Neural cell (in vitro differentiated cells): ENCODE results near the gene PNPLA4. TPM values are rescaled to one million over a fixed set of nuclear protein-coding genes. Genes with fewer than 3 reads are reported as not detected.

Experiments used
- H2AFZ ChIP-seq: fragments of 200-600, 300-800 bp; sonication (generic), shearing (Covaris generic); 2 replicates; pipeline ENCODE4 v1.6.0; 2014; ENCODE audit warnings: low read depth, mild to moderate bottlenecking, antibody characterized with exemption, low read length, moderate library complexity
- H3F3A ChIP-seq: fragments of 200-600 bp; shearing (Covaris generic); 2 replicates; pipeline ENCODE4 v1.6.1; 2016; ENCODE audit warnings: mild to moderate bottlenecking, moderate library complexity, mixed read lengths, antibody characterized with exemption, low read length; ENCODE audit not compliant: insufficient read depth, poor library complexity, severe bottlenecking
- H3K27ac ChIP-seq: fragments of 200-600, 300-800 bp; sonication (generic), shearing (Covaris generic); 2 replicates; pipeline ENCODE4 v1.5.1; 2014; ENCODE audit warnings: mild to moderate bottlenecking, low read length, moderate library complexity
- H3K27me3 ChIP-seq: fragments of 300-800, 200-600 bp; sonication (generic), shearing (Covaris generic); 2 replicates; pipeline ENCODE4 v1.6.0; 2014; ENCODE audit warnings: mild to moderate bottlenecking, low read depth, low read length, moderate library complexity; ENCODE audit not compliant: insufficient read depth
- H3K36me3 ChIP-seq: fragments of 300-800, 200-600 bp; sonication (generic), shearing (Covaris generic); 2 replicates; pipeline ENCODE4 v1.5.1; 2014; ENCODE audit warnings: mild to moderate bottlenecking, antibody characterized with exemption, low read length, moderate library complexity; ENCODE audit not compliant: insufficient read depth
- H3K4me2 ChIP-seq: fragments of 300-800, 200-600 bp; sonication (generic), shearing (Covaris generic); 2 replicates; pipeline ENCODE4 v1.6.0; 2014; ENCODE audit warnings: mild to moderate bottlenecking, low read length
- H3K4me3 ChIP-seq: fragments of 300-800, 200-600 bp; sonication (generic), shearing (Covaris generic); 2 replicates; pipeline ENCODE4 v1.5.1; 2014; ENCODE audit warnings: mild to moderate bottlenecking, low read length, moderate library complexity
- H3K79me2 ChIP-seq: fragments of 200-600 bp; shearing (Covaris generic); replicated peaks from 2 replicates; pipeline ENCODE4 v1.6.0; 2014; ENCODE audit warnings: mild to moderate bottlenecking, low read length, moderate library complexity; ENCODE audit not compliant: insufficient read depth
- H3K9ac ChIP-seq: fragments of 300-800, 200-600 bp; sonication (generic), shearing (Covaris generic); 2 replicates; pipeline ENCODE4 v1.6.1; 2016; ENCODE audit warnings: mild to moderate bottlenecking, low read length, mixed read lengths
- H3K9me2 ChIP-seq: fragments of 200-600 bp; shearing (Covaris generic); 2 replicates; pipeline ENCODE4 v1.6.1; 2016; ENCODE audit warnings: mild to moderate bottlenecking, low read length, mixed read lengths; ENCODE audit not compliant: insufficient read depth
- H3K9me3 ChIP-seq: fragments of 200-600, 300-800 bp; sonication (generic), shearing (Covaris generic); 2 replicates; pipeline ENCODE4 v1.6.1; 2016; ENCODE audit warnings: mild to moderate bottlenecking, mixed run types, low read length, moderate library complexity, mixed read lengths
- H4K20me1 ChIP-seq: fragments of 200-600 bp; shearing (Covaris generic); 2 replicates; pipeline ENCODE4 v1.6.1; 2016; ENCODE audit warnings: mild to moderate bottlenecking, mixed run types; ENCODE audit not compliant: insufficient read depth
- CTCF ChIP-seq: fragments of 450-650 bp; IDR thresholded peaks from 2 replicates; pipeline ENCODE4 v1.5.1; 2014; ENCODE audit warnings: antibody characterized with exemption, mild to moderate bottlenecking, moderate library complexity; ENCODE audit not compliant: poor library complexity, severe bottlenecking
- EP300 ChIP-seq: fragments of 450-650 bp; conservative IDR thresholded peaks from 2 replicates; pipeline ENCODE4 v1.6.1; 2014; ENCODE audit warnings: antibody characterized with exemption, mild to moderate bottlenecking, moderate library complexity; ENCODE audit not compliant: poor library complexity, severe bottlenecking
- EZH2 ChIP-seq: fragments of 200-600, 300-800 bp; shearing (Covaris generic), sonication (generic); IDR thresholded peaks from 2 replicates; pipeline ENCODE4 v1.6.1; 2014; ENCODE audit warnings: antibody characterized with exemption, low read length, borderline replicate concordance, mild to moderate bottlenecking; ENCODE audit not compliant: insufficient read depth, poor library complexity, severe bottlenecking
- MXI1 ChIP-seq: fragments of 450-650 bp; conservative IDR thresholded peaks from 2 replicates; pipeline ENCODE4 v1.6.1; 2014; ENCODE audit warnings: antibody characterized with exemption, mild to moderate bottlenecking; ENCODE audit not compliant: poor library complexity, severe bottlenecking
- POLR2AphosphoS5 ChIP-seq: IDR thresholded peaks from 2 replicates; pipeline ENCODE4 v1.6.1; 2012
- RAD21 ChIP-seq: fragments of 450-650 bp; conservative IDR thresholded peaks from 2 replicates; pipeline ENCODE4 v1.6.1; 2014; ENCODE audit warnings: antibody characterized with exemption, mild to moderate bottlenecking, moderate library complexity
- REST ChIP-seq: IDR thresholded peaks from 2 replicates; pipeline ENCODE4 v1.6.1; 2012; ENCODE audit warnings: borderline replicate concordance
- SMC3 ChIP-seq: fragments of 450-650 bp; conservative IDR thresholded peaks from 2 replicates; pipeline ENCODE4 v1.6.1; 2014; ENCODE audit warnings: antibody characterized with exemption, mild to moderate bottlenecking, moderate library complexity; ENCODE audit not compliant: poor library complexity
- TAF1 ChIP-seq: IDR thresholded peaks from 2 replicates; pipeline ENCODE4 v1.6.1; 2012; ENCODE audit warnings: low read depth
- polyA plus RNA-seq: library from polyadenylated mRNA; depleted of rRNA; stranded (reverse); fragments of >200 nt; gene quantifications from 2 replicates; pipeline ENCODE4 v1.2.3, GENCODE V29; 2014

Gene PNPLA4
- polyA plus RNA-seq, 1 donor from 2014 or later, result 2.0 TPM

- no peaks in the 10 kb centered on the region for H3K27me3 ChIP-seq
- no peaks in the 10 kb centered on the region for H3K9me2 ChIP-seq
- H3F3A ChIP-seq, result no peaks in the 10 kb centered on the region
- no peak overlapping the region for H3K4me3 ChIP-seq
- no peaks in the 10 kb centered on the region for H3K36me3 ChIP-seq
- TF ChIP-seq SMC3 (no peak), POLR2AphosphoS5 (no peak), EP300 (no peak), RAD21 (no peak), CTCF (no peak), MXI1 (no peak), EZH2 (no peak), TAF1 (no peak), REST (no peak)
- H3K9ac ChIP-seq, result no peak overlapping the region
- no peak overlapping the region for H3K4me2 ChIP-seq
- no peaks in the 10 kb centered on the region for H3K79me2 ChIP-seq
- no peaks in the 10 kb centered on the region for H4K20me1 ChIP-seq
- H2AFZ ChIP-seq, result no peak overlapping the region
- H3K9me3 ChIP-seq, result no peaks in the 10 kb centered on the region
- H3K27ac ChIP-seq, result no peak overlapping the region
Measured at GRCh38 chrX:7891928-7892327, 35.3 kb downstream of the PNPLA4 start.

- Histone ChIP-seq H3K4me3 (no peak overlapping the region), H3K79me2 (no peaks in the 10 kb centered on the region), H3K9me2 (no peaks in the 10 kb centered on the region), H3K9me3 (no peaks in the 10 kb centered on the region), H3F3A (no peaks in the 10 kb centered on the region), H2AFZ (no peak overlapping the region), H3K27ac (no peak overlapping the region), H3K4me2 (no peak overlapping the region), H3K9ac (no peak overlapping the region), H4K20me1 (no peaks in the 10 kb centered on the region), H3K27me3 (no peaks in the 10 kb centered on the region), H3K36me3 (no peaks in the 10 kb centered on the region)
- no peak for TF ChIP-seq RAD21
- TF ChIP-seq EZH2, result no peak
Measured at GRCh38 chrX:7889680-7890079, 37.5 kb downstream of the PNPLA4 start.

DNA sequence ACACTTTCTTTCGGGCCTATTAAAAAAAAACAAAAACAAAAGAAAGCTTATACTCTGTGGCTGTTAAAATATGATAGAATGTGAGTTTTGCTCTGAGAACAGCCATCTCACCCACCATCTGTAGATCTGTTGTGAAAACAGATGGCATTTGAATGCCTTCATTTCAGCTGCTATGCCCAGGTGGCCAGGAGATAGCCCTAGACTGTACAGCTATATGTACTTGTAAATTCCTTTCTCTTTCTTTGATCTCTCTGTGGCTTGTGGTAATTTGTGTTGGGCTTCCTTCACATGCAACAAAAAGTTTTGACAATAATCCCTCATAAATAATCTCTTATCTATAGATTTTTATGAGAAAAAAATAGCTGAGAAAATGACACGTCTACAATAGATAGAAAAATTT lies 38.1 kb downstream of the PNPLA4 start:
- Histone ChIP-seq H3K9me3 (no peaks in the 10 kb centered on the region), H3K4me2 (no peak overlapping the region), H3K4me3 (no peak overlapping the region), H3K79me2 (no peaks in the 10 kb centered on the region), H3K9ac (no peak overlapping the region), H3K9me2 (no peaks in the 10 kb centered on the region), H3K27me3 (no peaks in the 10 kb centered on the region), H4K20me1 (no peaks in the 10 kb centered on the region), H3K36me3 (no peaks in the 10 kb centered on the region), H3K27ac (no peak overlapping the region), H2AFZ (no peak overlapping the region), H3F3A (no peaks in the 10 kb centered on the region)
- no peak for TF ChIP-seq TAF1
- no peak for TF ChIP-seq EP300
- no peak for TF ChIP-seq MXI1
